22Rv1 (cell line): ENCODE data around the gene DCDC1.
"Not testable (repeated sequence)": the region's sequence is repeated elsewhere in the genome, so short reads cannot be mapped to it uniquely, and the experiment has no call there.

ENCODE experiments used
- H3K27ac ChIP-seq: fragments of 450-650 bp; 2 replicates; pipeline ENCODE4 v1.5.1; 2017
- CTCF ChIP-seq: fragments of 450-650 bp; IDR thresholded peaks from 2 replicates; pipeline ENCODE4 v1.5.1; 2017; ENCODE audit warnings: mild to moderate bottlenecking
- ZFX ChIP-seq: fragments of 450-650 bp; IDR thresholded peaks from 2 replicates; pipeline ENCODE4 v1.6.1; 2017; ENCODE audit warnings: antibody characterized with exemption, borderline replicate concordance

DCDC1 gene

GRCh38 chr11:31326470-31327148, 42.9 kb downstream of the DCDC1 start:
- no peak overlapping the region for H3K27ac ChIP-seq
- no peak for TF ChIP-seq ZFX
- TF ChIP-seq CTCF, result no peak

- no peak for TF ChIP-seq CTCF
- TF ChIP-seq ZFX, result no peak
- no peak overlapping the region for H3K27ac ChIP-seq
Measured at GRCh38 chr11:31325160-31325559, 44.4 kb downstream of the DCDC1 start.

- TF ChIP-seq CTCF, result no peak
- TF ChIP-seq ZFX, result no peak
Measured at GRCh38 chr11:31323145-31323544, 46.4 kb downstream of the DCDC1 start.

GRCh38 chr11:31321494-31321893, 48.0 kb downstream of the DCDC1 start:
- not testable (repeated sequence) for H3K27ac ChIP-seq

More at GRCh38 chr11:31323145-31323544, 46.4 kb downstream of the DCDC1 start:
- no peak overlapping the region for H3K27ac ChIP-seq

GRCh38 chr11:31303644-31304180, 65.8 kb downstream of the DCDC1 start:
- H3K27ac ChIP-seq, result no peak overlapping the region
- no peak for TF ChIP-seq CTCF
- no peak for TF ChIP-seq ZFX

GRCh38 chr11:31301549-31302510, 67.7 kb downstream of the DCDC1 start:
- TF ChIP-seq CTCF (no peak), ZFX (no peak)

GRCh38 chr11:31295308-31295707, 74.2 kb downstream of the DCDC1 start:
- TF ChIP-seq ZFX, result no peak
- TF ChIP-seq CTCF, result no peak
- no peak overlapping the region for H3K27ac ChIP-seq

More at GRCh38 chr11:31301549-31302510, 67.7 kb downstream of the DCDC1 start:
- no peak overlapping the region for H3K27ac ChIP-seq

GRCh38 chr11:31273527-31273926, 96.0 kb downstream of the DCDC1 start:
- not testable (repeated sequence) for H3K27ac ChIP-seq
